HG03342 (cell line): ENCODE measurements around the gene MYO1E.
"Not testable (repeated sequence)": the region's sequence is repeated elsewhere in the genome, so short reads cannot be mapped to it uniquely, and the experiment has no call there.

Source experiments
- ATAC-seq: cut with Tn5 transposase; IDR thresholded peaks from one replicate; pipeline ENCODE4 v1.9.1; 2021; ENCODE audit warnings: mild to moderate bottlenecking, moderate library complexity; ENCODE audit not compliant: unreplicated experiment

MYO1E gene

GRCh38 chr15:59296181-59296617 lies 76.5 kb downstream of the MYO1E start:
- no peak for ATAC-seq

GRCh38 chr15:59295261-59296001 lies 77.2 kb downstream of the MYO1E start:
- no peak for ATAC-seq

- ATAC-seq, result no peak
These were observed 78.0 kb downstream of the MYO1E start for GRCh38 chr15:59294574-59295260.

DNA sequence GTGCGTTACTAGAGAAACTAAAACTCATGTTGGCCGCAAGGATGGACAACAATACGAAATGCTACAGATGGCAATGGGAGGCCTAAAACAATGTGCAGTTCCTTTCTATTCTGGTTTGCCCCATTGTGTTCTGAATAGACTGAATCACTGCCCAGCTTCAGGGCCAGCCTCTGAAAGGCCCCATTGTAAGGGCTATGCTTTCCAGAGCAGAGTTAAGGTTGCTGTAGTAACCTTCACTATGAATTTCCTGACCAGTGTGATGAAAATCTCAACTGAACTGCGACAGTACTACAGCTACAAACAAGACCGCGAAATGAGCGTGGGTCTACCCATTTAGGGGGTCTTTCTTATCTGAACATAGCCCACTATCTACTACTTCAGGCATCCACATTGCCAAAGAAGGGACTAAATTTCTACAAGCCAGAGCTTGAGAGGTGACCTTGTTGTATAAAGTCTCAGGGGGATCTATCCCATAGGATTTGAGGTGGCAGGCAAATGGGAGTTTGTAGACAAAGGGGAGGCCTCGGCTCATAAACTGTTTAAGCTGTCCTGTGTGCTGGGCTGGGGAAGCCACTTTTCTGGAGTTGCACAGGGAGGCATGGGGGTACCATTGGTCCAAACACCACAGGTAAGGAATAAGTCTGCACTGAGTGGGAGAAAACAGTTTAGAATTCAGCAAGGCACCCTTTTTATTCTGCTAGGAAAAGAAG lies 80.1 kb downstream of the MYO1E start:
- no peak for ATAC-seq

GRCh38 chr15:59291213-59291549 lies 81.5 kb downstream of the MYO1E start:
- peak; percentile 9 for ATAC-seq

- ATAC-seq, result peak; percentile 48
These were observed 82.1 kb downstream of the MYO1E start for GRCh38 chr15:59290295-59291212.

- ATAC-seq, result no peak
These were observed 83.1 kb downstream of the MYO1E start for GRCh38 chr15:59289574-59289973.

GRCh38 chr15:59283717-59284391 lies 88.8 kb downstream of the MYO1E start:
- ATAC-seq, result no peak

GRCh38 chr15:59282515-59283337 lies 89.9 kb downstream of the MYO1E start:
- no peak for ATAC-seq

- no peak for ATAC-seq
These were observed 91.0 kb downstream of the MYO1E start for GRCh38 chr15:59281699-59282098.

GRCh38 chr15:59280855-59281254 lies 91.8 kb downstream of the MYO1E start:
- no peak for ATAC-seq

DNA sequence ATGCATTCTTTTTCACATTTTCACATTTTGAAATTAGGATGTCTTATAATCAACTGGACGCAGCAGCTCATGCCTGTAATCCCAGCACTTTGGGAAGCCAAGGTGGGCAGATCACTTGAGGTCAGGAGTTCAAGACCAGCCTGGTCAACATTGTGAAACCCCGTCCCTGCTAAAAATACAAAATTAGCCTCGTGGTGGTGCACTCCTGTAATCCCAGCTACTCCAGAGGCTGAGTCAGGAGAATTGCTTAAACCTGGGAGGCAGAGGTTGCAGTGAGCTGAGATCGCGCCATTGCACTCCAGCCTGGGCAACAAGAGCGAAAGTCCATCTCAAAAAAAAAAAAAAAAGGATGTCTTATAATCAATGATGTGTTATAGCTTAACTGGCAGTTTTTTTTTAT lies 92.4 kb downstream of the MYO1E start:
- ATAC-seq, result not testable (repeated sequence)

DNA sequence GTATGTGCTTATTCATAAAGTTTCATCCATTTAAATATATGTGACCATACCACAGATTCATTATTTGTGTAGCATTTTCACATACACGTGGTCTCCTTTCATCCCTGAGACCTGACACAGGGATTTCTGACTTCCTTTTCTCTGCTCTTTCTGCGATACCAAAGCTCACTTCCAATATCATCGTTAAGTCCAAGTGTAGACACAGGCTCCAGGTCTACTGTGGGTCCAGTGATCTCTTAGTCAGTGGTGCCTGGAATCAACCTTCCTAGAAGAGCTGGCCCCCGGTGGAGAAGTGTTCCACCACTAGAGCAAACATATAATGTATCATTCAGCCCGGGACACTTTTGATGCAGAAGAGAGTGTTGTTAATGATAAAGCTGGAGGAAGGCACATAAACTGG lies 93.6 kb downstream of the MYO1E start:
- ATAC-seq, result no peak

- ATAC-seq, result no peak
These were observed 94.6 kb downstream of the MYO1E start for GRCh38 chr15:59278120-59278519.

- no peak for ATAC-seq
These were observed 96.2 kb downstream of the MYO1E start for GRCh38 chr15:59276225-59277178.

DNA sequence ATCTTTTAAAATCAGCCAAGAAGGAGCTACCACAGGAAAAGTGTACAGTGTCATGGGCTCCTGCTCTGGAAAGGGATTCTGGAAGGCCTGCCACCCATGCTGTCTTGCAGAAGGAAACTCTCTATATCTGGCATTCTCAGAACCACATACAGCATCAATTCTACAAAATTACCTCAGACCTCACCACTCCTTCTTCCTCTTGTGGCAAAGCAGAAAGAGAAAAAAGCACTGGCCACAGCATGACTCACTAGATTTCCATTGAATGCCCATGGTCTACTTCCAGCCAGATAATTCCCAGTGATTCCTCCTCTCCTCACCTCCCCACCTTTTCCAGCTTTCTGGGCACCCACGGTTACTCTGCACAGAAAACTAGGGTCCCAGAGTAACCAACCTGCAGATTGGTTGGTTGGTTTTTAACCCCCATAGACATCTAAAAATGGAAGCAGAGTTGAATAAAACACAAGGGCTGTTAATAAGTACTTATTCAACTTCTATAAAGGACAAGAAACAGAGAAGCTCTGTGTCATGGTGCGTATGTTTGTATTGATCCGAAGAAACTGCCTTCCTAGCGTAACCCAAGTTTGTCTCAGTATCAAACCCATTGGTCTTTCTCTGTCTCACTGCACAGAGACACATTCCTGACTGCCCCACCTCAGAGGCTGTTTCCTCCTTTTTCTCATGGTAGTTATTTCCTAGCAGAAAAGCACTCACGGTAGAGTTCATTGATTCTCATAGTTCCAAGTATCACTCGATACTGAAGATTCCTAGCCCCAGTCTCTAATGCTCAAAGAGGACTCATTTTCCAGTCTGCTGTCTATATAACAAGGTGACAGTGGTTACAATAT lies 98.3 kb downstream of the MYO1E start:
- ATAC-seq, result no peak

DNA sequence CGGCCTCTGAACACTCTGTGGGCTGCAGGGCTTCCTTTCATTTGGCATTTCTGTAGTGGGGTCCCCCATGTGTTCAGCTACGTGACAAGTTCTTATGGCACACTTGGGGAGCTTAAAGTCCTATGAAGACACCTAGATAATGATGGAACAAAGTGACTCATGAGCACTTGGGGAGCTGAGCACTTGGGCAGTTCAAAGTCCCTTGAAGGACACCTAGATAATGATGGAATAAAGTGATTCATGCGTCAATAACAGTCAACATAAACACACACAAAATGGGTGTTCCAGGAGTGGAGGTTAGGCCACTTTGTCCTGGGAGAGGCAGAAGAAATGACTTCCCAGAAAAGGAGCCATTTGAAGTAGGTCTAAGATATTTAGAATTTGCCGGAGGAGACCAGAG lies 99.4 kb downstream of the MYO1E start:
- no peak for ATAC-seq
